ENCODE measurements around the gene CLECL1.

- TF ChIP-seq POLR2AphosphoS5 (IDR thresholded peaks at IDR 0.05; ENCODE audit: low read depth) (no peak), CTCF (conservative IDR thresholded peaks at IDR 0.05; ENCODE audit: low read depth in 2 of 2) (no peak), EZH2 (IDR thresholded peaks at IDR 0.05; ENCODE audit: low read depth, unreplicated experiment) (no peak), ZNF331 (CRISPR knock-in tag; IDR thresholded peaks at IDR 0.05; ENCODE audit: low read depth) (no peak)
- TF ChIP-seq, protein P1, sequence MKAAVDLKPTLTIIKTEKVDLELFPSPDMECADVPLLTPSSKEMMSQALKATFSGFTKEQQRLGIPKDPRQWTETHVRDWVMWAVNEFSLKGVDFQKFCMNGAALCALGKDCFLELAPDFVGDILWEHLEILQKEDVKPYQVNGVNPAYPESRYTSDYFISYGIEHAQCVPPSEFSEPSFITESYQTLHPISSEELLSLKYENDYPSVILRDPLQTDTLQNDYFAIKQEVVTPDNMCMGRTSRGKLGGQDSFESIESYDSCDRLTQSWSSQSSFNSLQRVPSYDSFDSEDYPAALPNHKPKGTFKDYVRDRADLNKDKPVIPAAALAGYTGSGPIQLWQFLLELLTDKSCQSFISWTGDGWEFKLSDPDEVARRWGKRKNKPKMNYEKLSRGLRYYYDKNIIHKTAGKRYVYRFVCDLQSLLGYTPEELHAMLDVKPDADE (IDR thresholded peaks at IDR 0.05) = no peak
- TF ChIP-seq, protein P2, sequence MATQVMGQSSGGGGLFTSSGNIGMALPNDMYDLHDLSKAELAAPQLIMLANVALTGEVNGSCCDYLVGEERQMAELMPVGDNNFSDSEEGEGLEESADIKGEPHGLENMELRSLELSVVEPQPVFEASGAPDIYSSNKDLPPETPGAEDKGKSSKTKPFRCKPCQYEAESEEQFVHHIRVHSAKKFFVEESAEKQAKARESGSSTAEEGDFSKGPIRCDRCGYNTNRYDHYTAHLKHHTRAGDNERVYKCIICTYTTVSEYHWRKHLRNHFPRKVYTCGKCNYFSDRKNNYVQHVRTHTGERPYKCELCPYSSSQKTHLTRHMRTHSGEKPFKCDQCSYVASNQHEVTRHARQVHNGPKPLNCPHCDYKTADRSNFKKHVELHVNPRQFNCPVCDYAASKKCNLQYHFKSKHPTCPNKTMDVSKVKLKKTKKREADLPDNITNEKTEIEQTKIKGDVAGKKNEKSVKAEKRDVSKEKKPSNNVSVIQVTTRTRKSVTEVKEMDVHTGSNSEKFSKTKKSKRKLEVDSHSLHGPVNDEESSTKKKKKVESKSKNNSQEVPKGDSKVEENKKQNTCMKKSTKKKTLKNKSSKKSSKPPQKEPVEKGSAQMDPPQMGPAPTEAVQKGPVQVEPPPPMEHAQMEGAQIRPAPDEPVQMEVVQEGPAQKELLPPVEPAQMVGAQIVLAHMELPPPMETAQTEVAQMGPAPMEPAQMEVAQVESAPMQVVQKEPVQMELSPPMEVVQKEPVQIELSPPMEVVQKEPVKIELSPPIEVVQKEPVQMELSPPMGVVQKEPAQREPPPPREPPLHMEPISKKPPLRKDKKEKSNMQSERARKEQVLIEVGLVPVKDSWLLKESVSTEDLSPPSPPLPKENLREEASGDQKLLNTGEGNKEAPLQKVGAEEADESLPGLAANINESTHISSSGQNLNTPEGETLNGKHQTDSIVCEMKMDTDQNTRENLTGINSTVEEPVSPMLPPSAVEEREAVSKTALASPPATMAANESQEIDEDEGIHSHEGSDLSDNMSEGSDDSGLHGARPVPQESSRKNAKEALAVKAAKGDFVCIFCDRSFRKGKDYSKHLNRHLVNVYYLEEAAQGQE (IDR thresholded peaks at IDR 0.05; ENCODE audit: unreplicated experiment) = no peak
Measured at GRCh38 chr12:9753498-9753897, 20.6 kb upstream of the CLECL1 start.

Measured in GM23338 (cell line).